Mesodermal cell (in vitro differentiated cells): ENCODE measurements around the gene ZFAND2B.

ENCODE experiments used
- H3K27ac ChIP-seq: 2 replicates; pipeline ENCODE4 v1.7.0; 2013; ENCODE audit warnings: mild to moderate bottlenecking, low read depth, low read length, moderate library complexity; ENCODE audit not compliant: severe bottlenecking
- H3K36me3 ChIP-seq: 2 replicates; pipeline ENCODE4 v1.7.1; 2013; ENCODE audit warnings: mild to moderate bottlenecking, low read length, moderate library complexity; ENCODE audit not compliant: control insufficient read depth, insufficient read depth
- H3K4me1 ChIP-seq: one replicate; pipeline ENCODE4 v1.7.1; 2013; ENCODE audit warnings: mild to moderate bottlenecking, low read length; ENCODE audit not compliant: insufficient read depth, control insufficient read depth, poor library complexity, severe bottlenecking
- H3K4me3 ChIP-seq: 2 replicates; pipeline ENCODE4 v1.7.0; 2013; ENCODE audit warnings: low read length, control low read depth, mild to moderate bottlenecking; ENCODE audit not compliant: insufficient read depth, poor library complexity, severe bottlenecking; ENCODE audit errors: extremely low read depth
- H3K9me3 ChIP-seq: 2 replicates; pipeline ENCODE4 v1.7.1; 2013; ENCODE audit warnings: mild to moderate bottlenecking, low read length, moderate library complexity; ENCODE audit not compliant: control insufficient read depth
- WGBS, 2 experiments: methylation state at CpG; one replicate each; pipeline ENCODE4 v1.1.5; 2013; ENCODE audit warnings: missing lambda C conversion rate in 2 of 2; ENCODE audit not compliant: insufficient coverage in 2 of 2; 5-methylcytosine and 5-hydroxymethylcytosine counted together

Gene ZFAND2B

DNA sequence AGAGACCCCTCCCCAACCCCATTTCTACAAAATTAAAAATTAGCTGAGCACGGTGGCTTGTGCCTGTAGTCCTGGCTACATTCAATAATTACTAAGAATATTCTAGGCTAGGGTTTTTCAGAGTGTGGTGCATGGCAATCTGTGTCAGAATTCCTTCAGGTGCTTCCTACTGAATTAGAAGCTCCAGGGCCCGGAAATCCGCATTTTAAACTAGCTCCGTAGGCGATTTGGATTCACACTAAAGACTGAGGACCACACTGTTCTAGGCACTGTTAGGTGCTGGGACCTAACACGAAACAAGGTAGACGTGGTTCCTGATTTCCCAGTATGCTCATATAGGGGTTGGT, 628 bp upstream of the ZFAND2B start:
- peak overlapping the region; percentile 84 for H3K27ac ChIP-seq
- peaks cover 7% of the 10 kb centered on the region for H3K4me1 ChIP-seq
- H3K36me3 ChIP-seq: peaks cover 23% of the 10 kb centered on the region
- H3K4me3 ChIP-seq: peak overlapping the region; percentile 58
- WGBS, 2 experiments: 32 to 36% methylated on average over 6 of the region's 7 CpGs
- H3K9me3 ChIP-seq: no peaks in the 10 kb centered on the region

DNA sequence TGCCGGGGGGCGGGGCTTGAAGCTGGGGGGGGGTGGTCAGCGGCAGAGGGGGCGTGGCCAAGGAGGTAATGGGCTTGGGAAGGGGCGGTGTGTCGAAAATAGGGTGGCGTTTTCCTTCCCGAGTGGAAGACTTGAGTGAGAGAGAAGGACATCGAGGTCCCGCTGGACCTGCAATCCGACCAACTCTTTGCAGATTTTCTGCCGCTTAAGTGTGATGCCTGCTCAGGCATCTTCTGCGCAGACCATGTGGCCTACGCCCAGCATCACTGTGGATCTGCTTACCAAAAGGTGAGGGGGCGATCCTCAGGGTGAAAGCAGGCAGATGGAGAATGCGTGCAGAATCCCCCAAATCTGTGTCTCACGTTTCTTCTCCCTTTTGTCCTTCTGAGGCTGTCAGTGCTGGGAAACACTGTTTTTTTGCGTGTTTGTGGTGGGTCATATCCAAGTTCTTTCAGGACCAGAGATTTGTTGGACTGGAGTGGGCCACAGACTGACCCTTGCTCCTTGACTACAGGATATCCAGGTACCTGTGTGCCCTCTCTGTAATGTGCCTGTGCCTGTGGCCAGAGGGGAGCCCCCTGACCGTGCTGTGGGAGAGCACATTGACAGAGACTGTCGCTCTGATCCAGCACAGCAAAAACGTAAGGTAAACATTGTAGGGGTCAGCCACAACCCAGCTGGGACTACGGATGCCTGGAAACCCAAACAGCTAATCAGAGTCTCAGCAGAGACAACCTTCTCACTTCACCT, 727 bp downstream of the ZFAND2B start:
- peaks cover 7% of the 10 kb centered on the region for H3K4me1 ChIP-seq
- WGBS, 2 experiments: 39 to 48% methylated on average over 13 to 16 of the region's 22 CpGs
- H3K9me3 ChIP-seq: no peaks in the 10 kb centered on the region
- H3K36me3 ChIP-seq: peaks cover 30% of the 10 kb centered on the region
- no peak overlapping the region for H3K27ac ChIP-seq
- H3K4me3 ChIP-seq: peak overlapping the region; percentile 58

- Histone ChIP-seq H3K36me3 (peaks cover 38% of the 10 kb centered on the region), H3K4me1 (peaks cover 7% of the 10 kb centered on the region), H3K27ac (no peak overlapping the region), H3K4me3 (no peak overlapping the region), H3K9me3 (no peaks in the 10 kb centered on the region)
- WGBS, 2 experiments: 90 to 97% methylated on average over 12 to 13 of the region's 17 CpGs
Measured at GRCh38 chr2:219207884-219208740, 1.5 kb downstream of the ZFAND2B start.

DNA sequence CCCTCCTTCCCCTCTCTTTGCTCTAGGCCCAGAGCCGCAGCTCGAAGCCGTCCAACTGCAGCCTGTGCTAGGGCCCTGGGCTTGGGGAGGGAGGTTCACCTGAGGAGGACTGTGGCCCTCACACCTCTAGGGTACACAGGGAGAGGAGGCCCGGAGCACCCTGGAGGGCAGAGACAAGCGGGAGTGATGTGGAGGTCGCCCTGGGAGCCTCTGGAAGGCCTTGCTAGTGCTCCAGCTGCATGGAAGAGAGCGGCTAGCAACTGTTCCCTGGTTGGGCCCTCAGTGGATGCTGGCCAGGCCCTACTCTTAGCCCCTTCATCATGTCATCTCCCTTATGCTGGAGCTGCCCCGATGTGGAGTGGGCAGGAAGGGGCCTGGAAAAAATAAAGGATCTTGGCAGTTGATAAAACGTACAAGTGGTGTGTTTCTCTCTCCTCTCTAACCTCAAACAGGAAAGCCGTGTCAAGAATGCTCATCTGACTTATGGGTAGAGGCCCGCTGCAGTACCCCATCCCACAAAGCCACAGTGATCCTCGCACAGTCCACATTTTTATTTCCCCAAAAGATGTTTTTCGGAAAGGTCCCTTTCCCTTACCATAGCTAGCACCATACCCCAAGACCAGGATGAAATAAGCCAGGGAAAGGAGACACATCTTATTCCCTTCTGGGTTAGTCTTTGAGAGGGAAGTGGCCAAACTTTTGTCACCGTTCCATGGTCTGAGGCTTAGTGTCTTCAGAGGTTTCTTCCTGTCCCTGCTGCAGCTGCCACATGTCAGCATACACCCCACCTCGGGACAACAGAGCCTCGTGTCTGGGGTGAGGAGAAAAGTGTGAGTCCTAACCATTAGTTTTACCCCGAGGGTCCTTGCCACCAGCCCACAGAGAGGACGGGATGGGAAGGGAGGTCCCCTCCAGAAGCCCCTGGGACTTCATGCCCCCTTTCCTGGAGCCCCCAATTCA, 2.9 kb downstream of the ZFAND2B start:
- H3K4me1 ChIP-seq: peaks cover 7% of the 10 kb centered on the region
- no peaks in the 10 kb centered on the region for H3K9me3 ChIP-seq
- no peak overlapping the region for H3K4me3 ChIP-seq
- 91 to 96% methylated on average over 11 of the region's 18 CpGs for WGBS, 2 experiments
- peaks cover 52% of the 10 kb centered on the region for H3K36me3 ChIP-seq
- H3K27ac ChIP-seq: no peak overlapping the region

DNA sequence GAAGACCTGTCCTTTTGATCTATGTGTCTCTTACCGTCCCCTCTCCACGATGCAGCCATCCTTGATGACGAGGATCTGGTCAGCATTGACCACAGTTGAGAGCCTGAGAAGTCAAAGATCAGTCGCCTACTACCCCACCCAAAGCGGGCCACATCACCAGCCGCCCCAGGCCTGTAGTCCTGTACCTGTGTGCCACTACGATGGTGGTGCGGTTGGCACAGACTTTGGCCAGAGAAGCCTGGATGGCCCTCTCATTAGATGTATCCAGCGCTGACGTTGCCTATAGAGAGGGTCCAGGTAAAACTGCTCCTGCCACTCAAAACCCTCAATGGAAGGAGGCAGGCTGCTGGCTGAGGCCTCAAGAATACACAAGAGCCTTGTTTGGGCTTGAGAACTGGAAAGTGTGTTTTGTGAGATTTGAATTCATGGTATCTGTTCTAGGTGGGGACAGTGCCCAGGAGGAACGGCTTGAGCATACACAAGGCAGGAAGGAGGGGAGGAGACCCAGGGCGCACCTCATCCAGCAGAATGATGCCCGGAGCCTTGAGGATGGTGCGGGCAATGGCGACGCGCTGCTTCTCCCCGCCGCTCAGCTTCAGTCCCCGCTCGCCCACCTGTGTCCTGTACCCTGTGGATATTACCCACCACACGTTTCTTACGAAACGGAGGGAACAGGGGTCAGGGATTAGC, 3.8 kb downstream of the ZFAND2B start:
- Histone ChIP-seq H3K9me3 (no peaks in the 10 kb centered on the region), H3K27ac (no peak overlapping the region), H3K4me3 (no peak overlapping the region), H3K36me3 (peaks cover 59% of the 10 kb centered on the region), H3K4me1 (peaks cover 7% of the 10 kb centered on the region)
- 97 to 98% methylated on average over 14 to 24 of the region's 24 CpGs for WGBS, 2 experiments

GRCh38 chr2:219210886-219211362, 4.3 kb downstream of the ZFAND2B start:
- Histone ChIP-seq H3K9me3 (no peaks in the 10 kb centered on the region), H3K4me3 (no peak overlapping the region), H3K36me3 (peaks cover 62% of the 10 kb centered on the region), H3K27ac (no peak overlapping the region), H3K4me1 (peaks cover 7% of the 10 kb centered on the region)
- WGBS, 2 experiments: 97 to 100% methylated on average over 1 to 6 of the region's 9 CpGs

GRCh38 chr2:219213026-219213415, 6.4 kb downstream of the ZFAND2B start:
- Histone ChIP-seq H3K9me3 (no peaks in the 10 kb centered on the region), H3K4me1 (peaks cover 6% of the 10 kb centered on the region), H3K4me3 (no peak overlapping the region), H3K36me3 (peaks cover 60% of the 10 kb centered on the region), H3K27ac (no peak overlapping the region)
- WGBS, 2 experiments: 94 to 98% methylated on average over 8 of the region's 8 CpGs

GRCh38 chr2:219213486-219214071, 7.0 kb downstream of the ZFAND2B start:
- H3K4me3 ChIP-seq: no peak overlapping the region
- WGBS, 2 experiments: 93 to 97% methylated on average over 10 of the region's 10 CpGs
- H3K36me3 ChIP-seq: peaks cover 55% of the 10 kb centered on the region
- H3K4me1 ChIP-seq: peaks cover 5% of the 10 kb centered on the region
- H3K27ac ChIP-seq: no peak overlapping the region
- H3K9me3 ChIP-seq: no peaks in the 10 kb centered on the region

GRCh38 chr2:219214141-219214540, 7.6 kb downstream of the ZFAND2B start:
- 94 to 99% methylated on average over 10 to 15 of the region's 15 CpGs for WGBS, 2 experiments
- peaks cover 49% of the 10 kb centered on the region for H3K36me3 ChIP-seq

More at GRCh38 chr2:219214141-219214540, 7.6 kb downstream of the ZFAND2B start:
- Histone ChIP-seq H3K4me3 (no peak overlapping the region), H3K4me1 (peaks cover 6% of the 10 kb centered on the region), H3K9me3 (no peaks in the 10 kb centered on the region), H3K27ac (no peak overlapping the region)
